ENCODE measurements around the gene PRKAG2.
A peak's percentile ranks its signal among the peaks of the same experiment; 100 is the strongest.

The PRKAG2 gene

GRCh38 chr7:151743481-151743983 is 133.4 kb downstream of the PRKAG2 start:
- DNase-seq (ENCODE audit: low spot score), result no peak

DNA sequence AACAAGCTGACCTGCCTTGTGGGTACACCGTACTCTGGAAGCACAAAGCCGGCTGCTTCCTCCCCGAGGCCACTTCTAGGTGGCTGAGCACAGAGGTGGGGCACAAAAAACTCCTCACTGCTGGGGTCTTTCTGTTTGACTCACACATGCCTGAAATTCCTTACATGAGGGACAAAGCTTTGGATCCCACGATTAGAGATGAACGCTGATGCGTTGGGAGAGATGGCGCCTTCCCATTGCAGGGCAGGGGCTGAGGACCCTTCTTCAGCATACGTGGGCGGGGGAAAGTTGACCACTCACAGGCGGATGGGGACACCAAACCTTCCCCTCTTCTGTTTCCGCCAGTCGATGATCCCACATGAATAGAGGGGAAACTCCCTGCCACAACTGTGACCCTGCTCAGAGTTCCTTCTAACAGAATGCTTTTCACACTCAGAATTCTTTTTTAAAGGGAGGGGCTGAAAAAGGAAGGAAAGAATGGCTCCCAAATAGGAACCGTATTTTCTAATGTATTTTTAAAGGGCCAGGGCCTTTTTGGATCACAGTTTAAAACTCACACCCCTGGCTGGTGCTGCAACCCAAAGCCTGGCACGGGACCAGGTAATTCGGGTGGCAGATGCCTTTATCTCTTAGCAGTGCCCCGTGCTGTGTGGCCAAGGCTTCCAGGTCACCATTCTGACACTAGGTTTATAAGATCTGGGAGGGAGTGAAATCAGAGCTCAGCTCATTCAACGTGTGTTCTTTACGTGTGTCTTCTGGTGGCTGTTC is 134.0 kb downstream of the PRKAG2 start:
- no peak for DNase-seq (ENCODE audit: low spot score)

GRCh38 chr7:151741585-151741984 is 135.3 kb downstream of the PRKAG2 start:
- no peak for DNase-seq (ENCODE audit: low spot score)

DNA sequence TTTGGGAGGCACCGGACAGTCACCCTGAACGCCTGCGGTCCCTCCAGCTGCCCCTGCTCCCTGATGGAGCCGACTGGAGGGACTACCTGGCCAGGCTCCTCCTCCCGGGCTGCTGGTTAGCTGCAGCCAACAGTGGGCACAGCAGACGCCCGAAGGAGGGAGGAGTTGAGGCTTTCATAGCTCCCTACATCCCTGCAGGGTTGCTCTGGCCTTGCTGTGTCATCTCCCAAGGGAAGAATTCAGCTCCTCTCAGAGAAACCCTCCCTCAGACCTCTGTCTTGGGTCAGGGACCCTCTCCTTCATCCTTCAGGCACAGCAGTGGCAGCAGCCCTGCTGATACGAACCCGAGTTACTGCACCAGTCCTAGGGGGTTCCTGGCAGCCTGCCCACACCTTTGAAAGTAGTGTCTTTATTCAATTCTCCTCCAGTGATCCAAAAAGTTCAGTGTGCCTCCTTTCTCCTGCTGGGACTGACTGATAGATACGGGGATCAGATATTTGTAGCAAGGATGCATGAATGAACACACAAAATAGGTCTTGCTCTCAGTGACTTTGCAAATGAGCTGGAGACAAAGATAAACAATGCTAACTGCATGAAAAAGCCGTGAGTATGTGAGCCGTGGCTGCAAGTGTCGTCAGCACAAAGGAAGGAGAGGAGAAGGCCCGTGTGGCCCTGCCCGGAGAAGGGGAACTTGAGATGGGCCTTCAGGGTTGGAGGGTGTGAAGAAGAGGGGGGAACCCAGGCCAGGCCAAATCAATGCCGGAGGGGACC is 136.6 kb downstream of the PRKAG2 start:
- DNase-seq (ENCODE audit: low spot score), result no peak

- no peak for DNase-seq (ENCODE audit: low spot score)
These were observed 138.0 kb downstream of the PRKAG2 start for GRCh38 chr7:151738925-151739324.

GRCh38 chr7:151736403-151736909 is 140.5 kb downstream of the PRKAG2 start:
- DNase-seq (ENCODE audit: low spot score), result no peak

GRCh38 chr7:151735851-151736402 is 141.0 kb downstream of the PRKAG2 start:
- no peak for DNase-seq (ENCODE audit: low spot score)

GRCh38 chr7:151735186-151735850 is 141.6 kb downstream of the PRKAG2 start:
- DNase-seq (ENCODE audit: low spot score), result no peak

GRCh38 chr7:151732834-151733592 is 143.9 kb downstream of the PRKAG2 start:
- no peak for DNase-seq (ENCODE audit: low spot score)

GRCh38 chr7:151732292-151732691 is 144.6 kb downstream of the PRKAG2 start:
- no peak for DNase-seq (ENCODE audit: low spot score)

DNA sequence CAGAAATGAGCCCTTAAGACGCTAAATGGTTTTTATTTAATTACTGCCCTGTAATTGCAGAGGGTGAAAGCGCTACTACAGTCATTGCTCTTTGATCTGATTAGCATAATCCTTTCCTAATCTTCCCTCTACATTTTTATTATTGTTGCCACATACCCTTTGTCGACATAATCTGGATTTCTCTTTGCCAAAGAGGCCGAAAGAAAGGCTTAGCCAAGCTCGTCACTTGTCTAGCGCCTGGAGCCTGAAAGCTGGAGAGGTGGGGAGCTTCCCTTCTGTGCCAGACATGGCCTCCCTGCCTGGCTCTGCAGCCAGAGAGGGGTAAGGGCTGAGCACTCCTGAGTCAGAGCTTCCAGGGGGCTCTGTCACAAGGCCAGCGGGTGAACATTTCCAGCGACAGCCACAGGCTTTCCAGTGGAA is 145.9 kb downstream of the PRKAG2 start:
- no peak for DNase-seq (ENCODE audit: low spot score)

DNA sequence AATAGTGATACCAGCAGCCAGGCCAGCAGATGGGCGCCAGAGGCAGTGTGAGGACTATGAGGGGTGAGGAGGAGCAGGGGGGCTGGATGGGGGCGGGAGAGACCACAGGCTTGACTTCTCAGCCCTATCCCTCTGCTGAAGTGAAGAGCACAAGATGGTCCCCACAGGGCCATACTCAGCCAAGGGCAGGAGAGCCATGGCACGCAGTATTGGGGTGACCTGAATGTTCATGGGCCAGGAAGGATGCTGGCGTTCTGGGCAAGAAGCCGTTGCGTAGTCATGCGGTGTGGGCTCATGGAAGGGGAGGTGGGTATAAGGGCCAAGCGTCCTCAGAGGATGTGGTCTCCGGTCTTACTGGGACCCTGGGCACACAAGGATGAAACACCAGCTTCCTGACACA is 146.3 kb downstream of the PRKAG2 start:
- no peak for DNase-seq (ENCODE audit: low spot score)

DNA sequence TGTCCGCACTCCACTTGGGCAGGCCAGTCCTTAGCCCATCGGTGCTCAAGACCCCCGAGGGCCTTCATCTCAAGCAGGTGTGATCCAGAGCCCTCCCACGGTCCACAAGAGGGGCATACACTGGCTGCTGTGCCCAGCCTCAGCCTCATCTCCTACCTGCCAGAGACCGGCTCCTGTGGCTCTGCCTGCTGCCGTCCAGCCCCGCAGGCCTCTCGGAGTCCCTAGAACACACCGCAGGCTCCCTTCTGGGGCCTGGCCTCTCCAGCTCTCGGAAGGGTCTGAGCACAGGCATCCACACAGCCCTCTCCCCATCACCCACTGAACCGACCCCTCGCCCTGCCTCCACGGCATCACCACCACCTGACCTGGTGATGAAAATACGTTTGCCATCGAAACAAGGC is 147.4 kb downstream of the PRKAG2 start:
- DNase-seq (ENCODE audit: low spot score), result no peak

- no peak for DNase-seq (ENCODE audit: low spot score)
These were observed 148.2 kb downstream of the PRKAG2 start for GRCh38 chr7:151728746-151729145.

GRCh38 chr7:151728286-151728660 is 148.6 kb downstream of the PRKAG2 start:
- DNase-seq (ENCODE audit: low spot score), result no peak

DNA sequence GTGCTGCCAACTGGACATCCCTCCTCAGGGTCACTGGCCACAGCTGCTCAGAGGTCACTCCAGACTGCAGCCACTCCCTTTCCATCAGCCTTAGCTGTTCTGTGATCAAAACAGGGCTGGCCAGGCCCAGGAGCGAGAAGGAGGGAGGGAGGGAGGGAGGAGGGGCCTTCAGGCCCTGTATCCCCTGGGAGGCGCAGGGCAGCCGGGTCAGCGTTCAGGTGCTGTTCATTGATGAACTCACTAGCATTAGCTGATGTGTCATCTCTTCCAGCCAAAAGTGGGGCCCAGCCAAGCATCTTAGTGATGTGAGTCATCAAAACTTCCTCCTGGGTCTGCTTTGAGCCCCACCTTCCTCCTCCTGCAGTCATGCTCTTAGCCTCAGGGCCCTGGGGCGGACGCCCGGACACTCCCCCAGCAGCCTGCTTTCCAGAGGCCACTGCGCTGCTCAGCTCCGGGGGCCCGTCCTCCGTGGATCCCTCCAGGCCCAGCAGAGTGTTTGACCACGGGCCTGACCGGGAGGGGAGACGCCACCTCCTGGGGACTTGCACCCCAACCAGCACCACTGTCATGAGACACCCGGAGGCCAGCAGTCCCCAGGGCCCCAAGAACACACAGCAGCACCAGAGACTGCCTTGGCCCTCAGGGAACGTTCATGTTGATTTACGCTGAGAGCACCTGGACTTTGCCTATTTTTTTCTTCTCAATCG is 149.2 kb downstream of the PRKAG2 start:
- DNase-seq (ENCODE audit: low spot score), result peak; percentile 64

DNA sequence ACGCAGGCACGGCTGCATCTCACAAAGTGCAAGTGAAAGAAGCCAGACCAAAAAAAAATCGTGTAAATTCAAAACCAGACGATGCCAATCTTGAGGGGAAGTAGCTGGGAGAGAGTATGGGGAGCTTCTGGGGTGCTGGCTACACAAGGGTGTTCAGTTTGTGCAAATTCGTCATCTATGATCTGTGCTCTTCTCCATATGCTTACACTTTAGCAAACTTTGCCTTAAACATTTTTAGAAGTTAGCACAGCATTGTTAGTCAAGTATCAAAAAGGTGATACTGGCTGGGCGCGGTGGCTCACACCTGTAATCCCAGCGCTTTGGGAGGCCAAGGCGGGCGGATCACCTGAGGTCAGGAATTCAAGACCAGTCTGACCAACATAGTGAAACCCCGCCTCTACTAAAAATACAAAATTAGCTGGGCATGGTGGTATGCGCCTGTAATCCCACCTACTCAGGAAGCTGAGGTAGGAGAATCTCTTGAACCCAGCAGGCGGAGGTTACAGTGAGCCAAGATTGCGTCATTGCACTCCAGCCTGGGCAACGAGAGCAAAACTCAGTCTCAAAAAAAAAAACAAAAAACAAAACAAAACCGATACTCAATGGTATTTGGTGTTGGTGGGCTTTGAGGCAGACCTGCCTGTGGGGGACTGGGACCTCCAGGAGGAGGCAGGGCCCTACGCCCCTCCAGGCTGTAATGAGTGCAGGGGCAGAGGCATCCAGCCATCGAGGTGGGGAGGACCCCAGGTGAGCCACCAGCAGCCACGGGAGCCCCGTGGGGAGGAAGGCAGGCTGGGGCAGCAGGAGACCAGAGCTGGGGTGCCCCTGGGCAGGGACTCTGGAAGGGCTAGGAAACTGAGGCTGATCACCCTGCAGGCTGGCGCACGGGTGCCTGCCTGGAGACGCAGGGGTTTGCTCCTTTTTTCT is 150.0 kb downstream of the PRKAG2 start:
- DNase-seq (ENCODE audit: low spot score), result no peak

DNA sequence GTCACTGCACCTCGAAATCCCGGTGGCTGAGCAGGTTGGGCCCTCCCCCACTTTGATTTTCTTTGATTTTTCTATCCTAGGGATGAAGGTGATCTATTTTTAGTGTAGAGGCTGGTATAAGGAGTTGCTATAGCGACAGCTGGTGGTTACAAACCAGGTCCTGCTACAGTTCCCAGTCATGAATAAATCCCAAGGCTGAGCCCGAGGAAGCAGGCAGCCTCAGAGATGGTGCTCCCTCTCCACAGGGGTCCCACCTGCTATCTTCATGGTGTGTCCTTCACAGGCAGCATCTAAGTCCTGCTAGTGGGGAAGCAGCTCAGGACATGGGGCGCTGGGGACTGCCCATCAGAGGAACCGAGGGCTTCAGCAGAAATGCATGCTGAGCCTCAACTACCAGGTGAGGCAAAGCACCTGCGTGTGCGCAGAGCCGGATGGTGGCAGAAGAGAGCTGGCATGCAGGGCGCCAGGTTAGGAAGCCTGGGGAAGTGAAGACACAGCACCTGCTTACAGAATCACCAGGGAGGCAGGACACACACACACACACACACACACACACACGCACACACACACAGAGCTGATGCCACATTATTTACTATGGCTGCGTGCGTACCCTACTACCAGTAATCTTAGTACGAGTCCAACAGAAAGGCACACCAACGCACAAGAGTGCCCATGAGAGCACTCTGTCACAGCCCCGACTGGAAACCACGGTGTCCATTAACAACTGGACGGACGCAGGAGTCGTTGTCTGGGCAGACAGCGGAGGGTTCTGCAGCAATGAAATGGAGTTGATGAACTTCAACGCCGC is 150.9 kb downstream of the PRKAG2 start:
- DNase-seq (ENCODE audit: low spot score), result no peak

All from ecto neural progenitor cell (in vitro differentiated cells).